ENCODE measurements around the gene TMEM74B.

The TMEM74B gene

GRCh38 chr20:1165521-1165920 lies 19.3 kb downstream of the TMEM74B start:
- TF ChIP-seq CTCF (IDR thresholded peaks at IDR 0.05; ENCODE audit: extremely low read depth, missing control alignments): no peak
- DNase-seq (ENCODE audit: low spot score): no peak

- no peak for TF ChIP-seq CTCF (IDR thresholded peaks at IDR 0.05; ENCODE audit: extremely low read depth, missing control alignments)
- no peak for DNase-seq (ENCODE audit: low spot score)
Observed at GRCh38 chr20:1164871-1165270, 19.9 kb downstream of the TMEM74B start.

GRCh38 chr20:1163653-1164052 lies 21.1 kb downstream of the TMEM74B start:
- DNase-seq (ENCODE audit: low spot score): no peak
- TF ChIP-seq CTCF (IDR thresholded peaks at IDR 0.05; ENCODE audit: extremely low read depth, missing control alignments): no peak

- TF ChIP-seq CTCF (IDR thresholded peaks at IDR 0.05; ENCODE audit: extremely low read depth, missing control alignments): no peak
Observed at GRCh38 chr20:1163105-1163504, 21.7 kb downstream of the TMEM74B start.

GRCh38 chr20:1160991-1161390 lies 23.8 kb downstream of the TMEM74B start:
- no peak for TF ChIP-seq CTCF (IDR thresholded peaks at IDR 0.05; ENCODE audit: extremely low read depth, missing control alignments)
- DNase-seq (ENCODE audit: low spot score): no peak

More at GRCh38 chr20:1163105-1163504, 21.7 kb downstream of the TMEM74B start:
- no peak for DNase-seq (ENCODE audit: low spot score)

- no peak for TF ChIP-seq CTCF (IDR thresholded peaks at IDR 0.05; ENCODE audit: extremely low read depth, missing control alignments)
- no peak for DNase-seq (ENCODE audit: low spot score)
Observed at GRCh38 chr20:1160496-1160895, 24.3 kb downstream of the TMEM74B start.

- no peak for DNase-seq (ENCODE audit: low spot score)
- TF ChIP-seq CTCF (IDR thresholded peaks at IDR 0.05; ENCODE audit: extremely low read depth, missing control alignments): no peak
Observed at GRCh38 chr20:1155342-1155741, 29.4 kb downstream of the TMEM74B start.
